ELF-1 (cell line): ENCODE measurements around the gene ZNF319.

Experiments
- DNase-seq: peaks from one replicate; pipeline ENCODE4 v3.0.0-alpha.2; 2016; ENCODE audit warnings: low read depth, low spot score

ZNF319 gene

GRCh38 chr16:57956270-57956808, 44.1 kb downstream of the ZNF319 start:
- DNase-seq: no peak

DNA sequence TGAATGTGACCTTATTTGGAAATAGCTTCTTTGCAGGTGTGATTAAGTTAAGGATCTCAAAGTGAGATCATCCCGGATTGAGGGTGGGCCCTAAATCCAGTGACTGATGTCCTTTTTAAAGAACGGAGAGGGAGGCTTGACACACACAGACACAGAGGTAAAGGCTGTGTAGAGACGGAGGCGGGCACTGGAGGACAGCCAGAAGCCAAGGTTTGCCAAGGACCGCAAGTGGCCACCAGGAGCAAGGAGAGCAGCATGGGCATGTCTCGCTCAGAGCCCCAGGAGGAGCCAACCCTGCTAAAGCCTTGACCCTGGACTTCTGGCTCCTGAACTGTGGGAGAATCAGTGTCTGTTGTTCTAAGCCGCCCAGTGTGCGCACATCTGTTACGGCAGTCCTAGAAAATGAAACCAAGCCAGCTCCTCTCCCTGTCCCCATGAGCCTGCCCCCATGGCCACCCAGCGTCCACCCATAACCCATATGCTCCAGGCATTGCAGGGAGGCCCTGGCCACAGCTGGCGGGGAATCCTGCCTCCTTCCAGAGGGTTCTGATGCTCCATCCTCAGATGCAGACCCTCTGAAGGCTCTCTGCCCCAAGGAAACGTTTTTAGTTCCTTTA, 44.8 kb downstream of the ZNF319 start:
- DNase-seq: no peak

- no peak for DNase-seq
Measured at GRCh38 chr16:57953857-57954256, 46.6 kb downstream of the ZNF319 start.

GRCh38 chr16:57952909-57953308, 47.6 kb downstream of the ZNF319 start:
- no peak for DNase-seq

DNA sequence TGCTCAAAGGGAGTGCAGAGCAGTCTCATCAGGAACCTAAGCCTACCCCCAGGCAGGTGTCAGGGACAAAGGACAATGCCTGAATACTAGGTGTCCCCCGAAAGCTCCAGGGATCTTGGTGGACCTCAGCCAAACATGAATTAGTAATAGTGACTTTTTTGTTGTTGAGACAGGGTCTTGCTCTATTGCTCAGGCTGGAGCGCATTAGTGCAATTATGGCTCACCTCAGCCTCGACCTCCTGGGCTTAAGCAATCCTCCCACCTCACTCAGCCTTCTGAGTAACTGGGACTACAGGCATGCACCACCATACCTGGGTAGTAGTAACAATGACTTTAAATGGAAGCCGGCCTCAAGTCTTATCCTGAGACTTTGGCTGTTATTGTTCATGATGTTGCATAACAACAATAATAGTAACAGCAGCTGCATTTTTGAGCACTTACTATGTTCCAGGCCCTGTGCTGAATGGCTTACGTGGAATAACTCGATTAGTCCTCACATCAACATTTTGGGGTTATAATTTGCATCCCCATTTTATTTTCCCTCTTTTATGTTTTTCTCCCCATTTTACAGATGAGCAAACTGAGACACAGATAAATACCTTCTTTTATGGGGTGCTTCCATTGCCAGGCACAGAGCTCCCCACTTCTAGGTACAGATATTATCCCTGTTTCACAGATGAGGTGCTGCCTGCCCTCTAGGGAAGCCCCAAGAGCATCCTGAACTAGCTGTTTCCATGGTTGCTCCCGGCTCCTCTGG, 49.1 kb downstream of the ZNF319 start:
- DNase-seq: no peak

GRCh38 chr16:57950382-57950781, 50.1 kb downstream of the ZNF319 start:
- no peak for DNase-seq

- DNase-seq: no peak
Measured at GRCh38 chr16:57949595-57950238, 50.8 kb downstream of the ZNF319 start.

DNA sequence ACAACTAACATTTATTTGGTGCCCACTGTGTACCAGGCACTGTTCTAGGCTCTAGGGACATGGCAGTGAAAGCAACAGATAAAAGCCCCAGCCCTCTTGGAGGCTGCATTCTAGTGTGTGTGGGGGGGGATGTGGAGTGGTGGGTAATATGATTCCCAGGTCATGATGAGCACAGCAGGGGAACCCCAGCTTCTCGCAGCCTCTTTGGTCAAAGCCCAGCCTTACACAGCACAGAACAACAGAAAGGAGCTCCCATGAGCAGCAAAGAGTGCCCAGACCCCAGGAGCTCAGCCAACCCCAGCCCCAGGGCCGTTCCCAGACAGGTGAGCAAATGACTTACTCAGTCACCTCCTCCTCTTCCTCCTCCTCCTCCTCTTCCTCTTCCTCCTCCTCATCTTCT, 51.5 kb downstream of the ZNF319 start:
- DNase-seq: peak; percentile 41

DNA sequence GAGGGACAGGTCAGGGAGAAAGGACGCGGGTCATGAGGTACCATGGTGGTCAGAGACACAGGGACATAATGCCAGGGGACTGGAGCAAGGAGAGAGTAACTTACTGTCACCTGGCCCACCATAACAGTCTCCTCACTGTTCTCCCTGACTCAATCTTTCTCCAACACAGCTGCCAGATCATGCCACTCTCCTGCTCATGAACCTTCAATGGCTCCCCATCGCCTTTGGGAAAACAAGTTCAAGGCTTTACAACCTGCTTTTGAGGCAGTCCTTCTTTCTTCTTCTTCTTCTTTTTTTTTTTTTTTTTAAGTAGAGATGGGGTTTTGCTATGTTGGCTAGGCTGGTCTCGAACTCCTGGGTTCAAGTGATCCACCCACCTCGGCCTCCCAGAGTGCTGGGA, 52.4 kb downstream of the ZNF319 start:
- no peak for DNase-seq

DNA sequence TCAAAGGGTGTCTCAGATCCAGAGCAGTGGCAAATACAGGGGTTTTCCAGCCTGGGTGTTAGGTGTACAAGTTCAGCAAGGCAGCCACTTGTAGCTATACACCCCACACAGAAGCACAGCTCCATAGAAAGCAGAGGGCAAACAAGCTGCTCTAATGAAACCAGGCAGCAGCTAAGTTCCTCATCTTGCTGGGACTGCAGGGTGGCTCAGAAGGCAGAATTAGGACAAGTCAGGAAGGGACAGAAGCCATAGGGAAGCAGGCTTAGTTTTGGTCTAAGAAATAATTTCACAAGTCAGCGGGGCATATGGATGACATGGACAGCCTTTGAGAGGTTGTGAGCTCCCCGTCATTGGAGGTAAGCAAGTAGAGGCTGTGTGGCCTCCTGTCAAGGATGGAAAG, 53.2 kb downstream of the ZNF319 start:
- no peak for DNase-seq

DNA sequence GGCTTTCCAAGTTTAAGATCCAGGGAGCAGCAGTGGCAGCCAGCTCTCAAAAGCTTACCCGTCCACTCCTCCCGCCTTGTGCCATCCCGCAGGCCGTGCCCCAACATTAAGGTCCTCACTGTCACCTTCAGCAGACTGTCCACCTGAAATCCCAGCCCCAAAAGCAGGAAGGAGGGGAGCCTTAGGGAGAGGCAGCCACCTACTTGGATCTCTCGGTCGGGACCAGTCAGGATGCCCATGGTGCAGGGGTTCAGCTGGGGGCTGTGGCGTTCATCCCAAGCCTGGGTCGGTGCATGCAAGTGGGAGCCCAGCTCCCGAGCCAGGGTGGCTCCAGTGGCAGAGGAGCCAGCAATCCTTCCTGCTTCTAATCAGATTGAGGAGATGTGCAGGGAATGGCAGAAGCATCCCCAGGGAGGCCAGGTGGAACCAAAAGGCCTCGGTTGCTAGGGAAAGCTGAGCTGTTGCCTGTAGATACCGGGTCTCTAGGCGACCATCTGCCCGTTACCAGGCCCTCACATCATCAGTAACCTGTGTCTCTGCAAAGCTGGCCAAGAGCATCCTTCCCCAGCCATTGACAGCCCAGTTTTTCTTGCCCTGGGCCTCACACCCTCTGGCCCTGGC, 54.2 kb downstream of the ZNF319 start:
- no peak for DNase-seq

GRCh38 chr16:57945740-57946138, 54.7 kb downstream of the ZNF319 start:
- no peak for DNase-seq

DNA sequence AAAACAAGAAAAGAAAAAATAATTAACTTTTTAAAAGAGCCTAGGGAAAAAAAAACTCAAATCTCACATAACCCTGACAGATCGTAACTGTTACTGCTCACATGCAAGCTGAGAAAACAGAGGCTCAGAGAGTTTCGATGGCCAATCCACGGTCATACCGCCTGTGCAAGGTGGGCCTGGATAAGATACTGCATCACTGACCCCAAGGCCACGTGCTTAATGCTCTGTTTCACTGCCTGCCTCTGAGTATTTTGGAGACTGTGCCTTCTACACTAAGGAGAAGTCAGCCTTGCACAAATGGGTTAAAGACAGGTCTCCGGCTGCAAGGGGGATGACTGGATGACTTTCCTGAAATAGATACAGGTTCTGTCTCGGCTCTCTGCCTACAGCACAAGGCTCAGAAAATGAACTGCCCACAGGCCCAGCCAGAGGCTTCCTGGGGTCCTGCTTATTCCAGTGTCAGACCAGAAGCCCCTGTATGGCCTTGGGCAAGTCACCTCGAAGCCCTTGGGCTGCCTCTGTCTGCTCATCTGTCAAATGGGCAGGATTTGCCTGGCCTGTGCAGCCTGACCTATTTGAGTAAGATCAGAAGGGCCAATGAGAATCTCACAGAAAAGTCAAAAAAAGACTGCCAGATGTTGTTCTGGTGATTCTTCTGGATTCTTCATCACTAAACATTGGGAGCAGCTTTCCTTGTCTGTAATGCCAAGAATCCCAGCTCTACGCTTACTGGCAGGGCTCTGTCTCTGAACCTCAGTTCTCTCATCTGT, 55.3 kb downstream of the ZNF319 start:
- no peak for DNase-seq
